ENCODE measurements around the gene NPDC1.

NPDC1 gene

GRCh38 chr9:137026384-137026783 lies 19.6 kb downstream of the NPDC1 start:
- DNase-seq (ENCODE audit: low spot score): no peak

GRCh38 chr9:137025517-137025966 lies 20.4 kb downstream of the NPDC1 start:
- DNase-seq (ENCODE audit: low spot score): no peak

- DNase-seq (ENCODE audit: low spot score): no peak
Observed at GRCh38 chr9:137023583-137023991, 22.4 kb downstream of the NPDC1 start.

- DNase-seq (ENCODE audit: low spot score): no peak
Observed at GRCh38 chr9:137023157-137023556, 22.8 kb downstream of the NPDC1 start.

GRCh38 chr9:137022662-137023008 lies 23.3 kb downstream of the NPDC1 start:
- no peak for DNase-seq (ENCODE audit: low spot score)

- DNase-seq (ENCODE audit: low spot score): peak; percentile 90
Observed at GRCh38 chr9:137021979-137022661, 23.9 kb downstream of the NPDC1 start.

- no peak for DNase-seq (ENCODE audit: low spot score)
Observed at GRCh38 chr9:137021568-137021978, 24.4 kb downstream of the NPDC1 start.

GRCh38 chr9:137020771-137021567 lies 25.0 kb downstream of the NPDC1 start:
- DNase-seq (ENCODE audit: low spot score): no peak

- DNase-seq (ENCODE audit: low spot score): no peak
Observed at GRCh38 chr9:137019891-137020683, 25.9 kb downstream of the NPDC1 start.

- no peak for DNase-seq (ENCODE audit: low spot score)
Observed at GRCh38 chr9:137018761-137019559, 27.0 kb downstream of the NPDC1 start.

- DNase-seq (ENCODE audit: low spot score): no peak
Observed at GRCh38 chr9:137017791-137018497, 28.0 kb downstream of the NPDC1 start.

GRCh38 chr9:137017071-137017470 lies 28.9 kb downstream of the NPDC1 start:
- DNase-seq (ENCODE audit: low spot score): no peak

- DNase-seq (ENCODE audit: low spot score): no peak
Observed at GRCh38 chr9:137016436-137016835, 29.5 kb downstream of the NPDC1 start.

GRCh38 chr9:137015976-137016375 lies 30.0 kb downstream of the NPDC1 start:
- DNase-seq (ENCODE audit: low spot score): no peak

GRCh38 chr9:137015540-137015930 lies 30.4 kb downstream of the NPDC1 start:
- DNase-seq (ENCODE audit: low spot score): no peak

GRCh38 chr9:137014776-137015539 lies 31.0 kb downstream of the NPDC1 start:
- DNase-seq (ENCODE audit: low spot score): no peak

GRCh38 chr9:137014166-137014565 lies 31.8 kb downstream of the NPDC1 start:
- DNase-seq (ENCODE audit: low spot score): no peak

- no peak for DNase-seq (ENCODE audit: low spot score)
Observed at GRCh38 chr9:137013571-137013940, 32.4 kb downstream of the NPDC1 start.

- DNase-seq (ENCODE audit: low spot score): no peak
Observed at GRCh38 chr9:137012694-137013570, 33.0 kb downstream of the NPDC1 start.

Data from HuH-7 (cell line).